NCI-H2227 (cell line): Measurements from ENCODE around the gene UNK.
"Not testable (repeated sequence)": the region's sequence is repeated elsewhere in the genome, so short reads cannot be mapped to it uniquely, and the experiment has no call there.

Experiments used
- DNase-seq: peaks from one replicate; lab custom pipeline; 2025; ENCODE audit not compliant: unreplicated experiment; lab: John Stamatoyannopoulos, UW

The UNK gene

GRCh38 chr17:75869282-75870141 lies 84.9 kb downstream of the UNK start:
- DNase-seq: no peak

DNA sequence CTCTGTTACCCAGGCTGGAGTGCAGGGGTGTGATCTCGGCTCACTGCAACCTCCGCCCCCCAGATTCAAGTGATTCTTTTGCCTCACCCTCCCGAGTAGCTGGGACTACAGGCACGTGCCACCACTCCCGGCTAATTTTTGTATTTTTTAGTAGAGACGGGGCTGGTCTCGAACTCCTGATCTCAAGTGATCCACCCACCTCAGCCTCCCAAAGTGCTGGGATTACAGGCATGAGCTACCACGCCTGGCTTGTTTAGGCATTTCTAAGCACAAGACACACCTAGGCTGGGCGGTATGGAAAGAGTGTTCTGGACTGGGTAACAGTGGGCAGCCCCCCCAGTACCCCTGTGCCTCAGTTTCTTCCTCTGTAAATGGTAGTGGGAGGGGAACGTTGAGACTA lies 85.6 kb downstream of the UNK start:
- DNase-seq: not testable (repeated sequence)

- DNase-seq: peak; percentile 67
These were observed 88.1 kb downstream of the UNK start for GRCh38 chr17:75872434-75873351.

- DNase-seq: no peak
These were observed 89.1 kb downstream of the UNK start for GRCh38 chr17:75873587-75874322.

- no peak for DNase-seq
These were observed 89.9 kb downstream of the UNK start for GRCh38 chr17:75874323-75875181.
